Lower leg skin (tissue), 4 donors: Measurements from ENCODE around the gene GHR. TPM values are rescaled to one million over a fixed set of nuclear protein-coding genes. Genes with fewer than 3 reads are reported as not detected.

Source experiments
- DNase-seq, 2 donors: peaks; one replicate each; pipeline ENCODE4 v3.0.0-alpha.2; 2019; ENCODE audit warnings: low spot score in 2 of 2
- H3K4me3 ChIP-seq: fragments of 200-600 bp; sonication (generic); 2 replicates; pipeline ENCODE4 v1.5.1; 2017; ENCODE audit warnings: mild to moderate bottlenecking, low read depth; ENCODE audit not compliant: poor library complexity, severe bottlenecking
- POLR2A ChIP-seq, 2 donors: fragments of 450-650 bp; IDR thresholded peaks; one replicate each; pipeline ENCODE4 v1.6.1; 2016 to 2017; ENCODE audit warnings: antibody characterized with exemption in 2 of 2, mild to moderate bottlenecking in 1 of 2, moderate library complexity in 1 of 2
- WGBS, 2 donors: methylation state at CpG; one replicate each; pipeline ENCODE4 v1.1.5; 2018; 5-methylcytosine and 5-hydroxymethylcytosine counted together
- intact Hi-C: fragments of 100-400 bp; cut with DNase I; formaldehyde crosslinking; loops from one replicate; pipeline ENCODE4 v1.15.0; 2023; ENCODE audit warnings: low total_unique reads
- total RNA-seq, 4 donors: library from RNA; depleted of rRNA; stranded (reverse); fragments of >200 nt; gene quantifications; one replicate each; pipeline ENCODE4 v1.1.0, GENCODE V29; 2016
- TF ChIP-seq, protein P1 (sequence below), 3 donors: fragments of 450-650 bp; IDR thresholded peaks; one replicate each; pipeline ENCODE4 v1.5.1; 2016; ENCODE audit warnings: antibody characterized with exemption in 3 of 3, mild to moderate bottlenecking in 3 of 3, moderate library complexity in 2 of 3

GHR gene
- total RNA-seq, 4 donors from 2014 or later, result 10.5 to 23.1 (median 14.2) TPM

DNA sequence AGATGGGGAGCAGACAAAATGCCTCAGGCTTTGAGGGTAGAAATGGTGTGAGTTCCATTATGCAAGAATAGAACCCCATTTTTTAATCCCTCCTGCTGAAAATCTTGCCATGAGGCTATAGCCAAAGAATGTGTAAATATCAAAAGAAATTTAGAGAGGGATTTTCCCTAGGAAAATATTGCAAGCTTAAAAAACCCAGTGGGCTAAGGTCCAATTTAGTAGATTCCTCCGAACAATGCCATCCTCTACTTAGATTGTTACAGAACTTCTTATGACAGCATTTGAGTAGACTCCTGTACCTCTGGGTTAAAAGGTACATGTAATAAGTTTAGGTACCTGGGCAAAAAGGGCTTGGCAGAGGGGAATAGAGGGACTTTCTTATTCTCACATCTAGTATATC, 138.4 kb downstream of the GHR start:
- no peak for TF ChIP-seq POLR2A (IDR thresholded peaks at IDR 0.05)
- TF ChIP-seq, protein P1, sequence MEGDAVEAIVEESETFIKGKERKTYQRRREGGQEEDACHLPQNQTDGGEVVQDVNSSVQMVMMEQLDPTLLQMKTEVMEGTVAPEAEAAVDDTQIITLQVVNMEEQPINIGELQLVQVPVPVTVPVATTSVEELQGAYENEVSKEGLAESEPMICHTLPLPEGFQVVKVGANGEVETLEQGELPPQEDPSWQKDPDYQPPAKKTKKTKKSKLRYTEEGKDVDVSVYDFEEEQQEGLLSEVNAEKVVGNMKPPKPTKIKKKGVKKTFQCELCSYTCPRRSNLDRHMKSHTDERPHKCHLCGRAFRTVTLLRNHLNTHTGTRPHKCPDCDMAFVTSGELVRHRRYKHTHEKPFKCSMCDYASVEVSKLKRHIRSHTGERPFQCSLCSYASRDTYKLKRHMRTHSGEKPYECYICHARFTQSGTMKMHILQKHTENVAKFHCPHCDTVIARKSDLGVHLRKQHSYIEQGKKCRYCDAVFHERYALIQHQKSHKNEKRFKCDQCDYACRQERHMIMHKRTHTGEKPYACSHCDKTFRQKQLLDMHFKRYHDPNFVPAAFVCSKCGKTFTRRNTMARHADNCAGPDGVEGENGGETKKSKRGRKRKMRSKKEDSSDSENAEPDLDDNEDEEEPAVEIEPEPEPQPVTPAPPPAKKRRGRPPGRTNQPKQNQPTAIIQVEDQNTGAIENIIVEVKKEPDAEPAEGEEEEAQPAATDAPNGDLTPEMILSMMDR (IDR thresholded peaks at IDR 0.05), result no peak
- intact Hi-C loops, result no loop called here
- no peak for DNase-seq
- H3K4me3 ChIP-seq, result no peak overlapping the region
- WGBS, 2 donors, result 68 to 69% methylated on average over 1 of the region's 1 CpG

DNA sequence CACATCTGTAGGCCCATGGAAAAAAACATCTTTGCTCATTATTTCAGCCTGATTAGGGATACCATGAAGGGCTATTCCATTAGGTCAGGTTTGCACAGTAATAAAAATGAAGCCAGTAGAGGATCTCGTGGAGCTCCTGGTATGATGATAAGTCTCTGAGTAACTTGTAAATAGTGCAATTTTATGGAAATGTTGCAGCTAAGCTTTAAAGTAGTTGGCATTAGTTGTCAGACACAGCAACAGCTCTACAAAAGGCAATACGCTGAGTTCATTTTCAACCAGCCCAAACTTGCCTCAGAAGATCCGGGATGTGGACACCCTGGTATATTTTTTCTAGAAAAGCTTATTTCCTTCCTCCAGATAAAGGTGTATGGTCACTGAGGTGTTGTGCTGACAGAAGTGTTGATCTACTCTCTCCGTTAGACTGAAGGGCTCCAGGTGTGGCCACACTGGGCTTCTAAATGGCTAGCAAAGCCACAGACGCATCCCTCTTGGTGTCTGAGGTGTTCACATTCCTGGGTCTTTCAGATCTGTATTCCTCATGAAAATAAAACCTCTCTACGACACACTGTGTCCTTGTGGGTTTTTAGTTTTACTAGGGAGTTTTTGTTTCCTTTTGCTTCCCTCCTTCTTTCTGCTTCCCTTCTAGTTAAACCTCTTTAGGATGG, 141.6 kb downstream of the GHR start:
- H3K4me3 ChIP-seq, result no peak overlapping the region
- WGBS, 2 donors, result 70 to 75% methylated on average over 6 of the region's 6 CpGs
- no peak for DNase-seq
- TF ChIP-seq POLR2A (IDR thresholded peaks at IDR 0.05), result no peak
- intact Hi-C loops, result no loop called here

DNA sequence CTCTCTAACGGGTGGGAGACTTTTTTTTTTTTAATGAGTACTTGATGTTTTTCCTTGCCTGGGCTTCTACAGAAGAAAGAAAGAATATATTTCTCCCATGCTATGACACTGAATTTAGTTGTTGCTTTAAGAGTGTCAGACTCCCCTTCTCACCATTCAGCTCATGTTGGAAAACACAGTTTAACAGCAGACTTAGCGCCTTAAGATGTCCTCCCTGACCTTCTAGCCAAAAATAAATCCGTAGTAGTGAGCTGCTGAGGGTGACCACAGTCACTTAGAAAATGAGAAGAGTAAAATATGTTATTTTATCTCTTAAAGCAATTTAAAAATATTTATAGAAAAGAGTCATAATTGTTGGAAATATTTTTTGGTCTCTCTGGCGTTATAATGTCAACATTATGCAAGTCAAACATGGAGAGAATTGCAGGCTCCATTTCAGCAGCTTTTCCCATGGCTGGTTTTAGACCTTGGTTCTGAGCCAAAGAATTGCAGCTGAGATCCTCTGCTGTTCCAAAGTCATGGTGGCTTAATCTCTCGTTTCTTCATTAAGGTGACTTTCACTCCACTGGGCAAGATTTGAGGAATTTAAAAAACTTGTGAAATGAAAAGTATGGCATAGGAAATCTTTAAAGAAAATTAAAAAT, 143.5 kb downstream of the GHR start:
- intact Hi-C loops, result no loop called here
- no peak for DNase-seq
- TF ChIP-seq POLR2A (IDR thresholded peaks at IDR 0.05), result no peak
- TF ChIP-seq, protein P1 (IDR thresholded peaks at IDR 0.05), result no peak
- no peak overlapping the region for H3K4me3 ChIP-seq
- 49 to 52% methylated on average over 5 of the region's 5 CpGs for WGBS, 2 donors

DNA sequence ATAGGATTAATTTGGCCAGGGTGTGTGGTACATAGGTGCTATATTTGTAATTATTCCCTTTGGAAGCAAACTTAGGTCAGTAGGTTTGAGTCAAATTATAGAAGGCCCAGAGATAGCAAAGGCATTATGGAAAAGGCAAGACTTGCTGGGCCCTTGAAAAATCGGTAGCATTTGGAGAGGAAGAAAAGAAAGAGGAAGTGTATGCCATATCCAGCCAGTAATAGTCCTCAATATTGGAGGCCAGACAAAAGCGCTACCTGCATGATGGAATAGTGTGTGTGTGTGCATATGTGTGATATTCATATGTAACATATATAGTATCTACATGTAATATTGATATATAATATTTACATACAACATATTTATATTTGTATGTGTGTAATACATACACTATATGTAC, 146.1 kb downstream of the GHR start:
- 93 to 94% methylated on average over 2 of the region's 2 CpGs for WGBS, 2 donors
- TF ChIP-seq POLR2A (IDR thresholded peaks at IDR 0.05), result no peak
- TF ChIP-seq, protein P1 (IDR thresholded peaks at IDR 0.05), result no peak
- no peak for DNase-seq
- H3K4me3 ChIP-seq, result no peak overlapping the region
- intact Hi-C loops, result no loop called here

DNA sequence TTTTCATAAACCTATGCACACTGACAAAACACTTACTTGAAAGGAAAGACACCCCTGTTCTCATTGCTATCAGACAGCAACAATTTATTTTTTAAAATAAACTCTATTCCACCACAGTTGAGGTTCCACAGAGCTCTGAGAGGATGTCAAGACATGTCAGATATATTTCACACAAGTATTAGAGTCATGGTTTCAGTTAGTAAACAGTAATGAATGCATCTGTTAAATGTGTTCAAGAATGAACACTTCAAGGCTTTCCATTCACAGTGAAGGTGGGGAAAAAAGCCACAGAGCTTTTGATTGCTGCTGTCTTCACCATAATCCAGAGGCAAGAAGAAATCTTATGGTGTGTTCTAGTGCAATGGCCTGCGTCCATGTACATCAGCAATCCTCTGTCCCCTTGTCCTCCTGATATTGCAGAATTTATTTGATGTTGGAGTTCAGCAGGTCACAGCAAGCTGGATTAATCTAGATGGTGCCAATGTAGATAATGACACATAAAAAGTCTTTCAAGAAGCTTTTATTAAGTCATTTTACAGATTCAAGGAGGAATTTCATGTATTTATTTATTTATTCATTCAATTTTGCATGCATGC, 146.8 kb downstream of the GHR start:
- WGBS, 2 donors, result 93 to 96% methylated on average over 1 of the region's 1 CpG
- TF ChIP-seq POLR2A (IDR thresholded peaks at IDR 0.05), result no peak
- TF ChIP-seq, protein P1 (IDR thresholded peaks at IDR 0.05), result no peak
- no peak for DNase-seq
- H3K4me3 ChIP-seq, result no peak overlapping the region
- intact Hi-C loops, result no loop called here
